Middle frontal gyrus (tissue), 1 donor: Measurements from ENCODE around the gene SMG6.
"Not testable (repeated sequence)": the region's sequence is repeated elsewhere in the genome, so short reads cannot be mapped to it uniquely, and the experiment has no call there.

Experiments used
- DNase-seq: peaks from one replicate; pipeline ENCODE4 v3.0.0-alpha.2; 2015; ENCODE audit warnings: low spot score; ENCODE audit errors: extremely low spot score

Gene SMG6

GRCh38 chr17:2181206-2181896, 122.2 kb downstream of the SMG6 start:
- no peak for DNase-seq

- no peak for DNase-seq
Measured at GRCh38 chr17:2180768-2181167, 122.8 kb downstream of the SMG6 start.

GRCh38 chr17:2179615-2180295, 123.8 kb downstream of the SMG6 start:
- DNase-seq, result peak; percentile 40

- no peak for DNase-seq
Measured at GRCh38 chr17:2178798-2179501, 124.6 kb downstream of the SMG6 start.

DNA sequence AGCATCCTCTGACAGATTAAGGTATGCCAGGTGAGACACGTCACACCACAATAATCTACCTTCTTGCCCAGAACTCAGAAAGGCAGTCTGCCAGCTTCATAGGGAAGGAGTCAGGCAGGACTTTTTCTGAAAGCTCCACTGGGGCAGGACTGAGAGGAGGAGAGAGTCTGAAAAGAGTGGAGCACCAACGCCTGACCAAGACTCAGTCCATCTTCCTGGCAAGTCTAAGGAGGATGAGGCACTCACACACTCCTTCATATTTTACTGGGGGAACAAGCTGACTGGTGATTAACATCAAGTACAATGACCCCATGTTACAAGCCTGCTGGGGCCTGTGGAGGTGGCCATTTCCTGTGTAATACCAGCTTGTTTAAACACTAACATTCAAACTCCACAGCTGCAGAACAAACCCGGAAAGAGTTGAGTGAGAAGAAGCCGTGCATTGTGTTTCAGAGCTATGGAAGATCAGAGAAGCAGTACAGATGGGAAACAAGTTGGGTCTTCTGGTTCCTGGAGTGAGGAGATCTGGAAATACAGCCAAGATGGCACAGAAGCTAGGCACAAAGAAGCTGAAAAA, 126.3 kb downstream of the SMG6 start:
- DNase-seq, result no peak

GRCh38 chr17:2176499-2177169, 127.0 kb downstream of the SMG6 start:
- no peak for DNase-seq

DNA sequence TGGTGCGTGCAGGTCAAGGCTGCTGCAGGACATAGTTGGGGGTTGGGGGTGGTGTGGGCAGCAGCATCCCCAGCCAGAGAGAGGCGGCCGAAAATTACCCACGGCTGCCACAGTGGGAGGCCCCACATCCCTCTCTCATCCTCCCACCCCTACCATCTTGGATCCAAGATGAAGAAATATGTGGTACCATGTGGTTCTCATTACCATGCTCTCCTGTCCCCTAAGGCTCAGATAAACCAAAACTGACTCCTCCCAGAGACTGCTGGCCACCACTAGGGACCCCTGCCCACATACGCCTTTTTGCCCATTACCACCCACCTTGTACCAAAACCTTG, 128.3 kb downstream of the SMG6 start:
- DNase-seq, result no peak

DNA sequence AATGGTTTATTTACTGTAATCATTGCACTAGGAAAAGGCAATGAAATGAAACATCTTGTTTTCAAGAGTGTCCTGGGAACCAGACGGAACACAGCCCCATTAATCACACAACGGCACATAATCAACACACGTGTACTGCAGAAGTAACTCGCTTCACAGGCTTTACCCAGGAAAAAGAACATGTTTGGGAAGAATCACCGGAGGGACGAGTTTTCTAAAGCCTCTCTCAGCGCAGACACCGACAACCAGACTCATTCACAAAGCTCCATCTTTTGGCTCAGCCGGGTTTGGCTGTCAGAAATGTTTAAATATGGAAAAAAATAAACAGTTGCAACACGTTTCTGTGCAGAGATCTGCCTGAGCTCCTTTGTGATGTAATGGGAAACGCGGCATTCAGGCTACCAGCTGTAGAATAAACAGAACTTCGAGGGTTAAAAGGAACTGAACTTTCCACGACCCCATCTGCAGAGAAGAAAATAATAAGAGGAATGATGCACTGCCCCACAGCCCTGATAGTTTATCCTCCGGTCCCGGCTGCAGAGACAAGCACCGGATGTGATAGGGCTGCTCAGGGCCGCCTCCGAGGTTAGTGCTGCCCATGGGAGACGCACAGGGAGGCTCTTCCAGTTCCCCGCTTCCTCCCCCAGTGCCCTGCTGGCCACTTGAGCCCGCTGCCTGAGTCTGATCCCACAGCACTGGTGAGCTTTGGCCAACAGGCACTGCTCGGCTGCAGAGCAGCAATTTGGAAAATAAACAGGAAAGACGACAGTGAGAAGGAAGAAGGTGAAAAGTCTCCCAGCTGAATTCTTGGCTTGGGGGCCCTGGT, 128.9 kb downstream of the SMG6 start:
- DNase-seq, result no peak

GRCh38 chr17:2174014-2174413, 129.6 kb downstream of the SMG6 start:
- DNase-seq, result no peak

- DNase-seq, result no peak
Measured at GRCh38 chr17:2172999-2173398, 130.6 kb downstream of the SMG6 start.

DNA sequence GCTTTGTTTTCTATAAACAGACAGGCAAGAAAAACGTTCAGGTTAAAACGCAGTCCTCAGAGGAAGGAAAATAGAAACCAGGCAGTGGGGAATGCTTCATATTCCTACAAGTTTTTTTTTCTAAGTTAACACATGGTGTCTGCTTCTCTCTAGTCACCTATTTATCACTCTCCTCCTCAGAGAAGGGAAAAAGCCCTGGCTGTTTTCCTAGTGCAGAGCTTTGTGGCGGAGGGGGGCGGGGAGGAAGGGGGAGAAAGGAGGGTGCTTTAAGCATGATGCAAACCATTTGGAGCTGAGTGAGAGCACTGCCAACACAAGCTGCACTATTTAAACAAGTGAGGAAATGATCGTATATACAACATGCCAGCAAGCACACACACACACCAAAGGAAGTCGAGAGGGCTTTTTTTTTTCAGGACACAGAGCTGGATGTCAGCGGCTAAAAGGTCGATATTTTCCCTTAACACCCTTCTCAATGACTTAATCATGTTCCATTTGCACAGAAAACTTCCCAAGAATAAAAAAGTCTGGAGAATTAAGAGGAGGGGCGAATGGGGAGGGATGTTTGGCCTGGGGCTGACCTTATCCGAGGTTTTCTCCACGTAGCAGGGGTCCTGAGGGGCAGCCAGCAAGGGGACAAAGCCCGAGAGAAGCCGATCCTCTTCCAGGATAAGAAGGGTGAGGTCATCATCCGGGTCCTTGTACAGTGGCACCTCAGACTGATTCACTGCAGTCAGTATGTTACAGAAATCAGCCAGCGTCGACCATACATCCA, 131.3 kb downstream of the SMG6 start:
- no peak for DNase-seq

GRCh38 chr17:2171702-2172076, 131.9 kb downstream of the SMG6 start:
- no peak for DNase-seq

DNA sequence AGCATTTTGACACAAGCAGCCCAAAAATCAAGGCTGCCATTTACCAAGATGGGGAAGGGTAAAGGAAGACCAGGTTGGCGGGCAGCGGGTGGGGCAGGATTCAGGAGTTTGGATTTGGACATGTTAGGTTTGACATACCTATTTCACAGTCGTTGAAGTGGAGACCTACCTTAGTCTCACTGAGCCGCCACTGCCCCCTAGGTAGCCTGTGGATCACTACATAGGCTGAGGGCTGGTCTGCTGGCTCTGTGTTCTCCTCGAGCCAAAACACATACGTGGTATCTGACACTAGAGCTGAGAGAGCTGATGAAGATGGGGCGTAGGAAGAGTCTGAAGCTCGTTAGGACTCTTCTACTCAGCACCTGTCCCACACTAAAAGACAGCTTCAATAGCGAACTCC, 133.6 kb downstream of the SMG6 start:
- no peak for DNase-seq

DNA sequence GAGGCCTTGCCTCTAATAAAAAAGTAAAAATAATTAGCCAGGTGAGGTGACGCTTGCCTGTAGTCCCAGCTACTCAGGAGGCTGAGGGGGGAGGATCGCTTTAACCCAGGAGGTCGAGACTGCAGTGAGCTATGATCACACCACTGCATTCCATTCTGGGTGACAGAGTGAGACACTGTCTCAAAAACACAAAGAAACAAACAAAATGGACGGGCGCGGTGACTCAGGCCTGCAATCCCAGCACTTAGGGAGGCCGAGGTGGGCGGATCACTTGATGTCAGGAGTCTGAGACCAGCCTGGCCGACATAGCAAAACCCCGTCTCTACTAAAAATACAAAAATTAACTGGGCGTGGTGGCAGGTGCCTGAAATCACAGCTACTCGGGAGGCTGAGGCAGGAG, 137.9 kb downstream of the SMG6 start:
- DNase-seq, result not testable (repeated sequence)

GRCh38 chr17:2158396-2158780, 145.2 kb downstream of the SMG6 start:
- no peak for DNase-seq

- no peak for DNase-seq
Measured at GRCh38 chr17:2157675-2158395, 145.8 kb downstream of the SMG6 start.

DNA sequence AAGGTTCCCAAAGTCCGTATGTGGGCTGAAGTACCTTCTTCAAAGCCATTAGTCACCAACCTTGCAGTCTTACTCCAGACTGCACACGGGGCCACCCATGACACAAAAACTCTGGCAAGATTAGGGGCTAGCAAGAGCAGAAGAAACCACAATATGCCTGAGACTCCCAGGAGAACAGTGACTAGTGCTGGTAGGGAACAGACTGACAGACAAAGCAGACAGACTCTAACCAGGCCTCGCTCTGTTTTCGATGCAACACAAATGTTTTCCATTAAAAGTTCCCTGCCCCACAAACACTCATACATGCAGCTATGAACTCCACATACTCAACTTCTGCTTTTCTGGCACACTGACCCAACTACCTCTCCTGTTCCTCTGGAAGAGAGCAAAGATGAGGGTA, 146.5 kb downstream of the SMG6 start:
- DNase-seq, result no peak

- no peak for DNase-seq
Measured at GRCh38 chr17:2156666-2157065, 146.9 kb downstream of the SMG6 start.

- DNase-seq, result no peak
Measured at GRCh38 chr17:2155573-2155972, 148.0 kb downstream of the SMG6 start.
